T-helper 2 cell (primary cell): ENCODE data around the gene SNAPC1.
"Not testable (repeated sequence)": the region's sequence is repeated elsewhere in the genome, so short reads cannot be mapped to it uniquely, and the experiment has no call there.

Source experiments
- DNase-seq, 5 experiments: peaks; one replicate each; pipeline versions ENCODE4 v3.0.0 to v3.0.0-alpha.2; 2012 to 2022
- total RNA-seq, 2 donors: gene quantifications; one replicate each; lab custom pipeline; 2026; lab: John Stamatoyannopoulos, UW

The SNAPC1 gene
- 6.7 to 8.4 reads per million in 2 donors for total RNA-seq

GRCh38 chr14:61761959-61762786 lies at the start of gene SNAPC1:
Gene SNAPC1, plus strand, starts transcription at chr14:61762420. Its CDS starts 41 bp downstream, at chr14:61762461.
- peak; percentile 90 to 99 (median 97) for DNase-seq

DNA sequence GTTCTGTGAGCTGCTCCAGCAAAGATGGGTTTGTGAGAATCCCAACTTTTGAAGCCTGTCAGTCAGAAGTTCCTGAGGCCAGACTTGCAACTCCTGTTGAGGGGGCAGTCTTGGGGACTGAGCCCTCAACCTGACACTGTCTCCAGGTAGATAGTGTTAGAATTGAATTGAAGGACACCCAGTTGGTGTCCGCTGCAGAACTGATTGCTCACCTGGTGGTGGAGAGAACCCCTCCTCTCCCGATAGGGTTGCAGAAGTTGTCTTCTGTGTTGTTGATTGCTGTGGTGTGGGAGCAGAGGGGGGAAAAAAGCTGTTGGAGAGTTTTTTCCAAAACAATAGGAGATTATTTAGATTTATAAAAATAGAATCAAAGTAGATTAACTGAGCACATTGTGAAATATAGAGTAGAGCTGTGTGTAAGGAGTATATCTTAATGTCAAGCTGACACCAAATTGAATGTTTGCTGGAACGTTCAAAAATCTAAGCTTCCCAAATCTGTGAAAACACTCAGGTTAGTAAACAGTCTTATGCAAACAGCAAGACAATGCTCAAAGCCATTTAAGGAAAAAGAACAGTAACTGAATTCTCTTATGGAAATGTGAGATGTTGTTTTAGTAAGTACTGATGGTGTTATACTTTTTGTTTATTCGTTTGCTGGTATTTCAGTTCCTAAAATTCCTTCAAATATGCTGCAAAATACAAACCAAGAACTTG lies 48.3 kb upstream of the SNAPC1 start:
- DNase-seq, result no peak

- DNase-seq, result no peak
These were observed 45.3 kb upstream of the SNAPC1 start for GRCh38 chr14:61716956-61717355.

GRCh38 chr14:61718039-61718438 lies 44.2 kb upstream of the SNAPC1 start:
- no peak for DNase-seq

GRCh38 chr14:61719344-61720293 lies 42.6 kb upstream of the SNAPC1 start:
- DNase-seq, result peak in 1 of 5 experiments; percentile 47

GRCh38 chr14:61720294-61720661 lies 41.9 kb upstream of the SNAPC1 start:
- no peak for DNase-seq

- no peak for DNase-seq
These were observed 41.5 kb upstream of the SNAPC1 start for GRCh38 chr14:61720741-61721140.

DNA sequence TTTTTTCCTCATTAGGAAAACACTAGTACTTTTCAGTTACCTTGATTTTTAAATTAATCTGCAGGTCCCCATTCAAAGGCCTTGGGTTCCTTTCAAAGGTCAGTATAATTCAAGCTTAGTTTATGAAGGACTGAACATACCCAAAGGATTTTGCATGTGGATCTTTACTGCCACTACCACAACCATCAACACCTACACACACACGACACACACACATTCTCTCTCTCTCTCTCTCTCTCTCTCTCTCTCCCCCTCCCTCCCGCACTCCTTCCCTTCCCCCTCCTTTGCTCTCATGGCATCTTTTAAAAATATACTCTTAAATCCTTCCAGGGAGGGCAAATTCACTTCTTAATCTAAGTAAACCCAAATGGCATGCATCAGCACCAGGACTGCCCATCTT lies 38.1 kb upstream of the SNAPC1 start:
- peak in 1 of 5 experiments; percentile 11 for DNase-seq

DNA sequence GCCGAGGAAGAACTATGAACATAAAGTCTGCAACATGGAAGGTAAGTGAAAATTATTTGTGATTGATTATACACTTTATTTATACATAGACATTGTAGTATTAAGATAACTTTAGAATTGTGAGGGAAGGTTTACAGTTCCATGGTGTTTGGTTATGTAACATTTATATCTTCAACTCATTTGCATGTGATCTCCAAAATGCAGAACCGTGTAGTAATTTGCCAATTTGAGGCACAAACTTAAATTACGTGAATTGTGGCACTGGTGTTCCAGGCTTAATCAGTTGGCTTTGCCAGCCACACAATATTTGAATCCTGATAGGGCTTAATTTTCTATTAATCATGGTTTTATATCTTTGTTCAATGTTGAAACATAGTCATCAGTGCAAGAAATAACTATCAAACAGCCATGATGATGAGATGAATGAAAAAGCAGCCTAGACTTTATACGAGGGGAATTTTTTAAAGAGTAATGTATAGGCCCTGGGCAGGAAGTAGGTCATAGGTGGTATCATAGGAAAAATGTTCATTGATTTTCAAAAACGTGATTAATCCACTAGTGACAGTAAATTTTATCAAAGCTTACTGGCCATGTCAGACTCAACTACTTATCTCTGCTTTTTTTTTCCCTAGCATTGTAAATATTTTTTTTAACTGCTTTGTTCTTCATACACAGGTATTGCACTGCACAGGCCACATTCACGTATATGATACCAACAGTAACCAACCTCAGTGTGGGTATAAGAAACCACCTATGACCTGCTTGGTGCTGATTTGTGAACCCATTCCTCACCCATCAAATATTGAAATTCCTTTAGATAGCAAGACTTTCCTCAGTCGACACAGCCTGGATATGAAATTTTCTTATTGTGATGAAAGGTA lies 35.2 kb upstream of the SNAPC1 start:
- peak in 1 of 5 experiments; percentile 20 for DNase-seq

- DNase-seq, result peak in 1 of 5 experiments; percentile 34
These were observed 31.4 kb upstream of the SNAPC1 start for GRCh38 chr14:61730756-61731373.

DNA sequence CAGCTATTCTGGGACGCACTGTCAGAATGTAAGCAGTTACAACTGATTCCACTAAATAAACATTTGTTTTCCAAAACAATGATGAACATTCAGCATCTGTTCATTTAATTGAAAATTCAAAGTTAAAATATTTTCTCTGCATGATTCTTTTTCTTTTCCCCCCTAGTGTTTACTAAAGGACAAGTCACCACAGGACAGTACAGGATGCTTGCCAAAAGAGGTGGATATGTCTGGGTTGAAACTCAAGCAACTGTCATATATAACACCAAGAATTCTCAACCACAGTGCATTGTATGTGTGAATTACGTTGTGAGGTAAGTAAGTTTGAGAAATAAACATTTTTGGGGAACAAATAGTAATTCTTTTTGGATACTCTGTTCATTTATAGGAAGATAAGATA lies 28.2 kb upstream of the SNAPC1 start:
- DNase-seq, result no peak

DNA sequence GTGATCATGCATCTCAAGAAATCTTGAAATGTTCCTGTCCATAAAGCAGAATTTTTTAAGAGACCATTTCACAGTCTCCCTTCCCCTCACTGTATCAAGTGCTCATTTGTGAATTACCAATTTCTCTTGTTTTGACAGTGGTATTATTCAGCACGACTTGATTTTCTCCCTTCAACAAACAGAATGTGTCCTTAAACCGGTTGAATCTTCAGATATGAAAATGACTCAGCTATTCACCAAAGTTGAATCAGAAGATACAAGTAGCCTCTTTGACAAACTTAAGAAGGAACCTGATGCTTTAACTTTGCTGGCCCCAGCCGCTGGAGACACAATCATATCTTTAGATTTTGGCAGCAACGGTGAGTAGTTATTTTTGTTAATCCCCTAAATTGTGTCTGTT lies 25.5 kb upstream of the SNAPC1 start:
- DNase-seq, result peak in 1 of 5 experiments; percentile 50

- no peak for DNase-seq
These were observed 24.3 kb upstream of the SNAPC1 start for GRCh38 chr14:61737915-61738314.

DNA sequence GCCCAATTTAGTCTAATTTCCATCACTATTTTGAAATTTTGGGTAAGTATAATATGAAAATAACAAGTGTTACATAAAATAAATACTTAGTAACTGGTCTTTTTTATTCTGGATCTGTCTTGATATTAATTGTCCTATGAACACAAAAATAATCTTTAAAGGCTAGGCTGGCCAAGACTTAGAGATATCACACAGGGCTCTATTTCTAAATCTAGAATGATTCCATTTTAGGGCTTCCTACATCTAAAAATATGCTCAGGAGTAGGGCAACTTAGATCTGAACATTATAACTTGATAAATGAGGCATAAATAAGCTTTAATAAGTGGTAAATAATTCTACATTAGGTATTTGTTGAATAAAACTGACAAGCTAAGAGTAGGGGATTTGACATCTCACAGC lies 23.1 kb upstream of the SNAPC1 start:
- DNase-seq, result no peak

- no peak for DNase-seq
These were observed 19.8 kb upstream of the SNAPC1 start for GRCh38 chr14:61742371-61742770.

GRCh38 chr14:61744238-61744637 lies 18.0 kb upstream of the SNAPC1 start:
- no peak for DNase-seq

- DNase-seq, result not testable (repeated sequence)
These were observed 15.9 kb upstream of the SNAPC1 start for GRCh38 chr14:61746346-61746745.

DNA sequence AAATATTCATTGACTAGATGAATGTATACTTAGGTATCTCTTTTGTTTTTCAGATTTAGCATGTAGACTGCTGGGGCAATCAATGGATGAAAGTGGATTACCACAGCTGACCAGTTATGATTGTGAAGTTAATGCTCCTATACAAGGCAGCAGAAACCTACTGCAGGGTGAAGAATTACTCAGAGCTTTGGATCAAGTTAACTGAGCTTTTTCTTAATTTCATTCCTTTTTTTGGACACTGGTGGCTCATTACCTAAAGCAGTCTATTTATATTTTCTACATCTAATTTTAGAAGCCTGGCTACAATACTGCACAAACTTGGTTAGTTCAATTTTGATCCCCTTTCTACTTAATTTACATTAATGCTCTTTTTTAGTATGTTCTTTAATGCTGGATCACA lies 15.3 kb upstream of the SNAPC1 start:
- no peak for DNase-seq

- no peak for DNase-seq
These were observed 14.9 kb upstream of the SNAPC1 start for GRCh38 chr14:61747342-61747741.

- DNase-seq, result no peak
These were observed 13.0 kb upstream of the SNAPC1 start for GRCh38 chr14:61749264-61749663.

DNA sequence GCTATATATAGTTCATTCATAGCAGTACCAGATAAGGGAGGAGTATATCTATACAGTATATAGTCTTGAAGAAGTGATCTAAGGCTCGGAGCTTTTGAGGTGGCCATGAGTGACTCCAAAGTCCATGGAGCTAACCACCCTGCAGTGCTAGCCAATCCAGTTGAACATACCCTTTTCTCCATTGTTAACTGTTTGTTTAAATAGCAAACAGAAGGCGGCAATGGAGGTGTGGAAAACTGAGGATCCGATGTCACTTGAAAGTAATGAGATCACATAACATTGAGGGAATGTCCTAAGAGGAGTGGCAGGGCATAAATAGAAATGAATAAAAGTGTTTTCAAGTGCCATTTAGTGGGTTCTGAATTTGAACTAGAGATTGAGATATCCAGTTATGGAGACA lies 12.4 kb upstream of the SNAPC1 start:
- DNase-seq, result peak in 1 of 5 experiments; percentile 13
